Measurements from ENCODE around the gene ERN1.

Gene ERN1

DNA sequence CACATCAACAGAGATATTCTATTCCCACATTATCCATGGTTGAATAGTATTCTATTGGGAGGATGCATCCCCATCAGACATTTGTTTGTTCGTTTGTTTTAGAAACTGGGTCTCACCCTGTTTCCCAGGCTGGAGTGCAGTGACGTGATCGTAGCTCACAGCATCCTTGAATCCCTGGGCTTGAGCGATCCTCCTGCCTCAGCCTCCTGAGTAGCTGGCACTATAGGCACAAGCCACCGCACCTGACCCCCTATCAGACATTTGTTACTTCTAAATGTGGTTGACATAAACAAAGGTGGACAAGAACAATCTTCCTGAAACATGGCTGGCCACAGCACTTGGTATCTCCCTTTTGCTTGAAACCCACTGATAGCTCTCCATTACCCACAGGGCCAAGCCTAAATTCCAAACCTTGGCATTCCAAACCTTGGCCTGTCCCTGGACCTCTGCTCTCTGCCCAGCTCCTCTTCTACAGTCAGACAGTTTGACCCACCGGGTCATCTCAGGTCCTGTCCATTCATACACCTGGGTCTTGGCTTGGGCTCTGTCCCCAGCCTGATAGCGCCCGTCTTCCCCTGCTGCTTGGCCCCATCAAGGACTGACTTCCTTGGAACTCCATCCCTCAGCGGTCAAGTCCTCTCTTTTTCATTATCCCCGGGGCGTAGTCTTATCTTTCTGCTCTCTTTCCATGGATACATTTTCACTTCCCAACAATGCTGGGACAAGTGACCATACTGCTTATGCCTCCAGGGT, 133.3 kb downstream of the ERN1 start:
- no peak for TF ChIP-seq CTCF (conservative IDR thresholded peaks at IDR 0.05; ENCODE audit: control insufficient read depth, insufficient read depth, low read depth, low read length)
- no peak for DNase-seq (ENCODE audit: low read depth)
- H3K4me3 ChIP-seq (ENCODE audit: control insufficient read depth, low read depth, low read length), result no peak overlapping the region

DNA sequence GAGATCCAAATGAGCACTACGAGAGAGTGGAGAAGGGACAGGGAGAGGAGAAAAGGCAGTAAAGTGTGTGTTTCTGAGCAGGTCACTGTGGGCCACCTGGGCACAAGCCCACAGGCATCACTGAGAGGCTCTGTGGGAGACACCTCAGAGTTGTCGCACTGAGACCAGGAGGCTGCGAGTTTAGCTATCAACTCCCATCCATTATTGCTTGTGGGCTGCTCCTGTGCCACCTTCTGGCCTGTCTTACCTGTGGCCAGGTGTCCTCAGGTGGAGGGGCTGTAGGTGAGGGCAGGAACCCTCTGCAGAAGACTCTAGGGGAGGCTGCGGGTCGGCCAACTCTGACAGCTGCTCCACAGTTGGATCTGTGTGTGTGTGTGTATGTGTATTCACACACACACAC, 134.3 kb downstream of the ERN1 start:
- TF ChIP-seq CTCF (conservative IDR thresholded peaks at IDR 0.05; ENCODE audit: control insufficient read depth, insufficient read depth, low read depth, low read length), result no peak
- DNase-seq (ENCODE audit: low read depth), result no peak
- no peak overlapping the region for H3K4me3 ChIP-seq (ENCODE audit: control insufficient read depth, low read depth, low read length)

DNA sequence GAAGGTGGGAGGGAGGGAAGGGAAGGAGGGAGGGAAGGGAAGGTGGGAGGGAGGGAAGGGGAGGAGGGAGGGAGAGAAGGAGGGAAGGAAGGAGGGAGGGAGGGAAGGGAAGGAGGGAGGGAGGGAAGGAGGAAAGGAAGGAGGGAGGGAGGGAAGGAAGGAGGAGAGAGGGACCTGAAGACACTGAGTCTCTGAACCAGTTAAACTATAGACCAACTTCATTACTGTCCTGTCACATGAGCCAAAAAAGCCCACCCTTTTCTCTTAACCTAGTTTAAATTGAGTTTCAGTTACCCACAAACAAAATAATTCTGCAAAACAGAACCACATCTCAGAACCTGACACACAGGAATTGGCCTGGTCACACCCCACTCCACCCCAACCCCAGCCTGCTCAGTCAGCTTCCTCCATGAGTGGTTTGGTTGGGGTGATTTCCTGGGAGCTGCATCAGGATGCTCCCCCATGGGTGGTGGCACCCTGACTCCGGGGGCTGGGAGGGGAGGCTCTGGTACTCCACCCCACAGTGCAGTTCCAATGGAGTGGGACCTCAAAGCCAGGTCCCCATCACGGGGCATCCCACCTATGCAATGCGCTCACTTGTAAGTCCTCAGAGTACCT, 136.5 kb downstream of the ERN1 start:
- TF ChIP-seq CTCF (conservative IDR thresholded peaks at IDR 0.05; ENCODE audit: control insufficient read depth, insufficient read depth, low read depth, low read length), result no peak
- no peak for DNase-seq (ENCODE audit: low read depth)
- no peak overlapping the region for H3K4me3 ChIP-seq (ENCODE audit: control insufficient read depth, low read depth, low read length)

DNA sequence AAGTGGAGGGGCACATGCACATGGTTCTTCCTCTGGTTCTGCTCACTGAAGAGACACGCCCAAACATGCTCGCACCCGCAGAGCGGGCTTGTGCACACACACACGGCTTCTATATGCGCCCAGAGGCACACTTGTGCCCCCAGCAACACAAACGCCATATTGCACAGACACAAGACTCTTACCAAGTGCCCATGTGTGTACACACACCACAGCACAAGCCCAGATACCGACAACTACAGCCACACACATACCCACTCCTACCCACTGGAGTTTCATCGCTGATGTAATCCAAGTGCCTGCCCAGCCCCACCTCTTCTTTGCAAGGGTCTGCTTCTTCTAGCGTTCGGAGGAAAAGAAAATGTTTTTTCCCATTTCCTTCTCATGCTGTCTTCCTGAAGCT, 138.3 kb downstream of the ERN1 start:
- no peak overlapping the region for H3K4me3 ChIP-seq (ENCODE audit: control insufficient read depth, low read depth, low read length)
- DNase-seq (ENCODE audit: low read depth), result no peak
- TF ChIP-seq CTCF (conservative IDR thresholded peaks at IDR 0.05; ENCODE audit: control insufficient read depth, insufficient read depth, low read depth, low read length), result no peak

DNA sequence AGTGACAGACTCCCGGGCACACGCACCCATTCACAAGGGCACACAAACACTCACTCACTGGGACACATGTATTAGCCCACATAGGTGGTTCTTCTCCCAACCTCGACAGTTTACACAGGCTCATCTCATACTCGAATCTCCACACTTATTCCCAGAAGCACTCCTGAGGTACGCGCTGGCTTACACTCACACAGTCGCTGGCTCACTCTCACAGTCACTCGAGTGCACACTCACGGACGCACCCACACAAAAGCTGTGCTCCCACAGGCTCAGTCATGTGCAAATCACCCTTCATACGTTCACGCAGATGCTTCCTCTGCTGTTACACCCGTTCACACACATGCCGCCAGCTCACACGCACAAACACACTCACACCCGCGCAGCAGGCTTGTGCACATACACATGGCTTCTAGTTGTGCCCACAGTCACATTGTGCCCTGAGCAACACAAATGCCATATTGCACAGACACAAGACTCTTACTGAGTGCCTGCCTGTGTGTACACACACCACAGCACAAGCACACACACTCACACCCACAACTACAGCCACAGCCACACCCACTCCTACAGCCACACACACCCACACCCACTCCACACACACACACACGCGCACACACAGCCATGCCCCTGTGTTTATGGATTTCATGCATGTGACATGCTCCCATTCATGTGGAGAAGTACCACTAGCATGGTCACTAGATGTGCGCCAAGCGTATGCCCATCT, 140.2 kb downstream of the ERN1 start:
- no peak overlapping the region for H3K4me3 ChIP-seq (ENCODE audit: control insufficient read depth, low read depth, low read length)
- no peak for TF ChIP-seq CTCF (conservative IDR thresholded peaks at IDR 0.05; ENCODE audit: control insufficient read depth, insufficient read depth, low read depth, low read length)
- DNase-seq (ENCODE audit: low read depth), result no peak
